ENCODE results near the gene NCAM1. TPM values are rescaled to one million over a fixed set of nuclear protein-coding genes. Genes with fewer than 3 reads are reported as not detected.

The NCAM1 gene
- total and polyA plus RNA-seq, 9 of the 15 experiments (the other 6 are each of a cell fraction or from before 2014, with no cell fraction given): 0.09 to 0.23 TPM; not detected in 7

DNA sequence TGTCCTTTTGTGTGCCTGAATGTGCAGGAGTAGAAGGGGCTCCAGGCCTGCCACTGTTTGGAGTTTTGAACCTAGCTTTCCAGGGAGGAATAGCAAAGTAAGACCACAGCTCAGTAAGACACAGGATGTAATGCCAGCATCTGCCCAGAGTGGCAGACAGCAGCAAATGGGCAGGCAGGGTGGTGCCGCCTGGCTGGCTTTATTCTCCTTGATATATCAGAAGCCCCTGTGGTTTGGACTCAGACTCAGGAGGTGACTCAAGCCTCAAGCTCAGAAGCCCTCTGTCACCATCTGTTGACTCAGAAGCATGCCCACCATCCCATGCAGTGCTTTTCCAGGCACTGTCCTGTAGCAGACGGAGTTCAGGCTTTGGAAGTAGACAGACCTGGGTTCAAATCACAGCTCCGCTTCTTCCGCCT, 280.4 kb downstream of the NCAM1 start (continued):
- TF ChIP-seq, protein P1, sequence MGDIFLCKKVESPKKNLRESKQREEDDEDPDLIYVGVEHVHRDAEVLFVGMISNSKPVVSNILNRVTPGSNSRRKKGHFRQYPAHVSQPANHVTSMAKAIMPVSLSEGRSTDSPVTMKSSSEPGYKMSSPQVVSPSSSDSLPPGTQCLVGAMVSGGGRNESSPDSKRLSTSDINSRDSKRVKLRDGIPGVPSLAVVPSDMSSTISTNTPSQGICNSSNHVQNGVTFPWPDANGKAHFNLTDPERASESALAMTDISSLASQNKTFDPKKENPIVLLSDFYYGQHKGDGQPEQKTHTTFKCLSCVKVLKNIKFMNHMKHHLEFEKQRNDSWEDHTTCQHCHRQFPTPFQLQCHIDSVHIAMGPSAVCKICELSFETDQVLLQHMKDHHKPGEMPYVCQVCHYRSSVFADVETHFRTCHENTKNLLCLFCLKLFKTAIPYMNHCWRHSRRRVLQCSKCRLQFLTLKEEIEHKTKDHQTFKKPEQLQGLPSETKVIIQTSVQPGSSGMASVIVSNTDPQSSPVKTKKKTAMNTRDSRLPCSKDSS (IDR thresholded peaks at IDR 0.05; ENCODE audit: low read depth, partially characterized antibody): no peak
- no peak for TF ChIP-seq KDM4B (IDR thresholded peaks at IDR 0.05; ENCODE audit: borderline replicate concordance in 2 of 2, low read depth in 1 of 2)
- no peak for TF ChIP-seq ZNF24 (IDR thresholded peaks at IDR 0.05)
- TF ChIP-seq NFRKB (IDR thresholded peaks at IDR 0.05; ENCODE audit: low read depth): no peak
- no peak for TF ChIP-seq ZNF77 (CRISPR knock-in tag; IDR thresholded peaks at IDR 0.05)
- no peak for TF ChIP-seq MEF2D (tag; conservative IDR thresholded peaks at IDR 0.05; ENCODE audit: low read depth)
- TF ChIP-seq, protein P2, sequence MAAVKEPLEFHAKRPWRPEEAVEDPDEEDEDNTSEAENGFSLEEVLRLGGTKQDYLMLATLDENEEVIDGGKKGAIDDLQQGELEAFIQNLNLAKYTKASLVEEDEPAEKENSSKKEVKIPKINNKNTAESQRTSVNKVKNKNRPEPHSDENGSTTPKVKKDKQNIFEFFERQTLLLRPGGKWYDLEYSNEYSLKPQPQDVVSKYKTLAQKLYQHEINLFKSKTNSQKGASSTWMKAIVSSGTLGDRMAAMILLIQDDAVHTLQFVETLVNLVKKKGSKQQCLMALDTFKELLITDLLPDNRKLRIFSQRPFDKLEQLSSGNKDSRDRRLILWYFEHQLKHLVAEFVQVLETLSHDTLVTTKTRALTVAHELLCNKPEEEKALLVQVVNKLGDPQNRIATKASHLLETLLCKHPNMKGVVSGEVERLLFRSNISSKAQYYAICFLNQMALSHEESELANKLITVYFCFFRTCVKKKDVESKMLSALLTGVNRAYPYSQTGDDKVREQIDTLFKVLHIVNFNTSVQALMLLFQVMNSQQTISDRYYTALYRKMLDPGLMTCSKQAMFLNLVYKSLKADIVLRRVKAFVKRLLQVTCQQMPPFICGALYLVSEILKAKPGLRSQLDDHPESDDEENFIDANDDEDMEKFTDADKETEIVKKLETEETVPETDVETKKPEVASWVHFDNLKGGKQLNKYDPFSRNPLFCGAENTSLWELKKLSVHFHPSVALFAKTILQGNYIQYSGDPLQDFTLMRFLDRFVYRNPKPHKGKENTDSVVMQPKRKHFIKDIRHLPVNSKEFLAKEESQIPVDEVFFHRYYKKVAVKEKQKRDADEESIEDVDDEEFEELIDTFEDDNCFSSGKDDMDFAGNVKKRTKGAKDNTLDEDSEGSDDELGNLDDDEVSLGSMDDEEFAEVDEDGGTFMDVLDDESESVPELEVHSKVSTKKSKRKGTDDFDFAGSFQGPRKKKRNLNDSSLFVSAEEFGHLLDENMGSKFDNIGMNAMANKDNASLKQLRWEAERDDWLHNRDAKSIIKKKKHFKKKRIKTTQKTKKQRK (IDR thresholded peaks at IDR 0.05; ENCODE audit: borderline replicate concordance, low read depth, low read length): no peak
- TF ChIP-seq SIN3A (IDR thresholded peaks at IDR 0.05; ENCODE audit: borderline replicate concordance in 2 of 2, control insufficient read depth in 1 of 2, low read depth in 2 of 2, low read length in 2 of 2): no peak
- TF ChIP-seq TEAD4 (IDR thresholded peaks at IDR 0.05; ENCODE audit: low read length): no peak
- no peak for TF ChIP-seq TEAD4 (CRISPR knock-in tag; IDR thresholded peaks at IDR 0.05; ENCODE audit: borderline replicate concordance)
- TF ChIP-seq, protein P3, sequence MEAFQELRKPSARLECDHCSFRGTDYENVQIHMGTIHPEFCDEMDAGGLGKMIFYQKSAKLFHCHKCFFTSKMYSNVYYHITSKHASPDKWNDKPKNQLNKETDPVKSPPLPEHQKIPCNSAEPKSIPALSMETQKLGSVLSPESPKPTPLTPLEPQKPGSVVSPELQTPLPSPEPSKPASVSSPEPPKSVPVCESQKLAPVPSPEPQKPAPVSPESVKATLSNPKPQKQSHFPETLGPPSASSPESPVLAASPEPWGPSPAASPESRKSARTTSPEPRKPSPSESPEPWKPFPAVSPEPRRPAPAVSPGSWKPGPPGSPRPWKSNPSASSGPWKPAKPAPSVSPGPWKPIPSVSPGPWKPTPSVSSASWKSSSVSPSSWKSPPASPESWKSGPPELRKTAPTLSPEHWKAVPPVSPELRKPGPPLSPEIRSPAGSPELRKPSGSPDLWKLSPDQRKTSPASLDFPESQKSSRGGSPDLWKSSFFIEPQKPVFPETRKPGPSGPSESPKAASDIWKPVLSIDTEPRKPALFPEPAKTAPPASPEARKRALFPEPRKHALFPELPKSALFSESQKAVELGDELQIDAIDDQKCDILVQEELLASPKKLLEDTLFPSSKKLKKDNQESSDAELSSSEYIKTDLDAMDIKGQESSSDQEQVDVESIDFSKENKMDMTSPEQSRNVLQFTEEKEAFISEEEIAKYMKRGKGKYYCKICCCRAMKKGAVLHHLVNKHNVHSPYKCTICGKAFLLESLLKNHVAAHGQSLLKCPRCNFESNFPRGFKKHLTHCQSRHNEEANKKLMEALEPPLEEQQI (IDR thresholded peaks at IDR 0.05): no peak
- no peak for TF ChIP-seq ZBTB12 (CRISPR knock-in tag; IDR thresholded peaks at IDR 0.05)
- no peak for TF ChIP-seq NR3C1 (CRISPR knock-in tag; IDR thresholded peaks at IDR 0.05)

All from K562 (cell line).